NCI-H2227 (cell line): Measurements from ENCODE around the gene DRC3.
"Not testable (repeated sequence)": the region's sequence is repeated elsewhere in the genome, so short reads cannot be mapped to it uniquely, and the experiment has no call there.

Experiments
- DNase-seq: peaks from one replicate; lab custom pipeline; 2025; ENCODE audit not compliant: unreplicated experiment; lab: John Stamatoyannopoulos, UW

The DRC3 gene

DNA sequence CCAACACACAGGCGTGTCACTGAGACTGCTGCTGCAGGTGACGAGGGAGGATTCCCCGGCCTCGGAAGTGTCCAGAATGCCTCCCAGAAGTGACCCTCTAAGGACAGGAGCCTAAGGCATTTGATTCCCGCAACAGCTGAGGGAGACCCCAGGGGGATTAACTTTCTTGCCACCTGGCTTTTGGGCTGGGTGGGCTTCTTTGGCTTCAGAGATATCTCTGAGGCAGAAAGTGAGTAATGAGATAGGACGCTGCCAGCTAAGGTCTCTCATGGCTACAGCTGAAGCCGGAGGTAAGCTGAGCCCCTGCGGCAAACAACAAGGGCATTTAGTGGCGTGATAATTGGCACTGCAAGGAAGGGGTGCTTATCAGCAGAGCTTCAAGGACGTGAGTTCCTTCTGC, 17.0 kb downstream of the DRC3 start:
- DNase-seq = no peak

GRCh38 chr17:17990282-17990681, 17.6 kb downstream of the DRC3 start:
- no peak for DNase-seq

DNA sequence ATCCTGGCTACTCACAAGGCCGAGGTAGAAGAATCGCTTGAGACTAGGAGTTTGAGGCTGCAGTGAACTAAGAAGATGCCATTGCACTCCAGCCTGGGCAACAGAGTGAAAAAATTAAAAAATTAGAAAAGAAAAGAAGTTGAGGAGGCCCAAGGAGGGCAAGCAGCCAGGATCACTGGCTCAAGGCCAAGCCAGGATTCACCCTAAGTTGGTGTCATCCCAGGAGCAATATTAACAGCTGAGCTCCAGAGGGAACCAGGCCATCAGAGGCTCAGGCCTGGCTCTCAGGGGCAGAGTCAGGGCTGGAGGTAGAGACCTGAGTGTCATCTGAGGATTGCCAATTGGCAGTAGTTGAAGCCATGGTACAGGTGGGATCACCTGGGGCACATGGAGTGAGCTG, 20.7 kb downstream of the DRC3 start:
- DNase-seq = no peak

GRCh38 chr17:17993852-17994251, 21.2 kb downstream of the DRC3 start:
- DNase-seq = no peak

GRCh38 chr17:17994271-17995069, 21.8 kb downstream of the DRC3 start:
- DNase-seq = peak; percentile 22

DNA sequence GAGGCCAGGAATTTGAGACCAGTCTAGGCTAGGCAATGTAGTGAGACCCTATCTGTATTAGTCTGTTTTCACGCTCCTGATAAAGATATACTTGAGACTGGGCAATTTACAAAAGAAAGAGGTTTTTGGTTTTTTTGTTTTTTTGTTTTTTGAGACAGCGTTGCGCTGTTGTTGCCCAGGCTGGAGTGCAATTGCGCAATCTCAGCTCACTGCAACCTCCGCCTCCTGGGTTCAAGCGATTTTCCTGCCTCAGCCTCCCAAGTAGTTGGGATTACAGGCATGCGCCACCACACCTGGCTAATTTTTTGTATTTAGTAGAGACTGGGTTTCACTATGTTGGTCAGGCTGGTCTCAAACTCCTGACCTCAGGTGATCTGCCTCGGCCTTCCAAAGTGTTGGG, 23.2 kb downstream of the DRC3 start:
- not testable (repeated sequence) for DNase-seq

GRCh38 chr17:17998934-17999333, 26.3 kb downstream of the DRC3 start:
- DNase-seq = no peak

DNA sequence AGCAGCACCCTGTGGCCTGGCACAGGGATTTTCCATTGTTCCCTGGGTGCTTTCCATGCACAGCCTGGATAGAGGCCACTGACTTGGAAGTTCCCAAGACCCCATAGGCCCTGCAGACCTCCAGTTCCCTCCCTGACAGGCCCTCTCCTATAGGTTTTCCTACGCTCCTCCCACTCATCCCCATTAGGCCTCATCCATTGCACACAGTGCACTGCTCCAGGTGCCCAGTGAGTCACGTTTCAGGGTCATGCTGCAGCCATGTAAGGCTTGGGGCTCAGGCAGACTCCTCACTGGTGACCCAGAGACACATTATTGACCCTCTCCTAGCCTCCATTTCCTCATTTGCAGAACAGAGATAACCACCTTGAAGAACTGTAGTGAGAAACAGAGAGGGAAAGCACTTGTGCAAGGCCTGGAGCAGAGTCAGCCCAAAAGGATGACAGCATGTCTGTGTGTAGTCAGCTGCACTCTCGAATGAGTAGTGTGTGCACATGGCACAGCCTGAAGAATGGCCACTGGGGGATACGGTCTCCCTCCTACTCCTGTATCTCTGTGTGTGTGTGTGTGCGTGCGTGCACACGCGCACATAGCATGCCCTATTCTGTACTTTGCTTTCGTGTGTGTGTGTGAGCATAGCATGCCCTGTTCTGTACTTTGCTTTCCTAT, 26.8 kb downstream of the DRC3 start:
- peak; percentile 23 for DNase-seq

GRCh38 chr17:18000030-18000408, 27.4 kb downstream of the DRC3 start:
- DNase-seq = no peak

DNA sequence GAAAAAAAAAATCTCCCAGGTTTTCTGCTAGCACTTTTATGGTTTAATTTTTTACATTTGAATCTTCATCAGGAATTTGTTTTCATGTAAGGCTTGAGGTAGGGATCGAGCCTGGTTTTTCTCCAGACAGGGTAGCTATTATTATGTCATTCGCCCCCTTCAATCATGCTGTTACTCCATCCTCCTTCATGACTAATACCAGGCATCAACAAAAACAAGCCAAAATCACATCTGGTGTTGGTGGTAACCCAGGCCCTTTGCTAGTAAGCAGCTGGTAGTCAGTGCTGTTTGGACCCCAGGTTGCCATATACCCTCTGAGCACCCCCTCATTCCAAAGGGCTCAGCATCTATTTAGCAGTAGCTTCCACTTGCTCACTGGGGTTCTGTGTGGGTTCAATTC, 29.5 kb downstream of the DRC3 start:
- no peak for DNase-seq

- DNase-seq = peak; percentile 8
Observed at GRCh38 chr17:18004345-18004744, 31.7 kb downstream of the DRC3 start.

GRCh38 chr17:18004884-18005305, 32.2 kb downstream of the DRC3 start:
- no peak for DNase-seq

- no peak for DNase-seq
Observed at GRCh38 chr17:18005496-18005895, 32.8 kb downstream of the DRC3 start.

GRCh38 chr17:18006495-18007239, 34.0 kb downstream of the DRC3 start:
- DNase-seq = no peak

- no peak for DNase-seq
Observed at GRCh38 chr17:18008496-18009268, 36.0 kb downstream of the DRC3 start.

DNA sequence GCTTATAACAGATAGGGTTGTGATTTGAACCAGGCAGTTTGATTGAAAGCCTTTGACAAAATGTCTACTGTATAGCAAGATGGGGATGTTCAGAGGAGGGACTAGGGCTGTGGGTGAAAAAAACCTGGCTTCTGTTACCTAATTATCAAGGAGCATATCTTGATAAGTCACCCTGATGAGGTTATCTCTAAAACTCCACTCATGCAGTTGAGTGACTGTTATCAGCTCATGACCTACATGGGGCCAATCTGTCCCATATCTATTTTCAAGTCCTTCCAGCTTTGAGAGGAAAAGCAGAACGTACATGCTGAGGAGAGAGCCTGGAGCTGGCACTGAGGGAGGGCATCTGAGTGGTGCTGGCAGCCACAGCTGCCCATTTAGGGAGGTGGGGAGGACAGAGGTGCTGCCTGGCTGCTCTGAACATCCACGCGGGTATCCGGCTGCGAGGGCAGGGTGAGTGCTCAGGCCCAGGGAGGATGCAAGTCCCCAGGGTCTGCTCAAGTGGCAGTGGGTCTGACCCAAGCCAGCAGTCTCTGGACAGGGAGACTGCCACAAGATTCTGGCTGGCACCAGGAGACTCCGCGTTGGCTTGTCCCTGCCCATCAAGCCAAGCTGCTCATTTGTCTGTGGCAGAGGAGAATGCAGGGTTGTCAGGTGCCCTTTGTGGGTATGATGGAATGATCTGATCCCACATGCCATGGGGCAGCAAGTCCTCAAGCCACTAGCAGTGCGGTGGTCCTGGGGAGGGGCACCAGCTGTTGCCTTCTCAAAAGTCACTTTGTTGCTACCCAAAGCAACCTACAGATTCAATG, 37.2 kb downstream of the DRC3 start:
- no peak for DNase-seq

DNA sequence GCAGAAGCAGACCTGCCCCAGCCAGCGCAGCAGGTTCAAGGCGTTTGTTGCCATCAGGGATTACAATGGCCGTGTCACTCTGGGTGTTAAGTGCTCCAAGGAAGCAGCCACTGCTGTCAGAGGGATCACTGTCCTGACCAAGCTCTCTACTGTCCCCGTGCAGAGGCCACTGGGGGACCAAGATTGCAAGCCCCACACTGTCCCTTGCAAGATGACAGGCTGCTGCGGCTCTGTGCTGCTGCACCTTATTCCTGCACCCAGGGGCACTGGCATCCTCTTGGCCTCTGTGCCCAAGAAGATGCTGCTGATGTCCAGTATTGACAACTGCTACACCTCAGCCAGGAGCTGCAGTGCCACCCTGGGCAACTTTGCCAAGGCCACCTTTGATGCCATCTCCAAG, 38.6 kb downstream of the DRC3 start:
- no peak for DNase-seq

GRCh38 chr17:18014006-18014405, 41.3 kb downstream of the DRC3 start:
- no peak for DNase-seq

- no peak for DNase-seq
Observed at GRCh38 chr17:18015593-18015992, 42.9 kb downstream of the DRC3 start.

- no peak for DNase-seq
Observed at GRCh38 chr17:18016426-18016825, 43.8 kb downstream of the DRC3 start.
